Activated T-cell treated with anti-CD3 and anti-CD28 coated beads for 4 hours (primary cell): Measurements from ENCODE around the gene C2orf92.
"Not testable (repeated sequence)": the region's sequence is repeated elsewhere in the genome, so short reads cannot be mapped to it uniquely, and the experiment has no call there.

Experiments
- DNase-seq: peaks from one replicate; pipeline ENCODE4 v3.0.0-alpha.2; 2020

C2orf92 gene

DNA sequence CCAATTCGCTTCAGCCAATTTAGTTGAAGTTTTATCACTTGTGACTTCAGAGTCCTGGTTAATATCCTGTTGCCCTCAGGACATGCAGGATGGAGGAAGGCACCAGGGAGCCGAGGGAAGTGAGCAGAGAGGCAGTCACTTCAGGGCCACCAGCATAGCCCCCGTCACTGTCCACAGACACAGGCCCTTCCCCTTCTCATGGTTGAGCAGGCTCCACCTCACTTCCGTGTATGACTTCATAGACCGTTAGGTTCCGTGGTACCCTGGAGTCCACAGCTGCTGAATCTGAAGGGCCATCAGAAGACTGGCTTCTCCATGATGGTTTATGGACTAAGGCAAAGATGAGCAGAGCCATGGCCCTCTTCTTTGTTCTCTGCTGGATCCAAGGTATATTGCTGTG is at the start of gene C2orf92:
Gene C2orf92, plus strand, starts transcription at position 266 of the 400 bp plus-strand sequence. Its CDS starts 76 bp downstream, at position 342.
- DNase-seq: no peak

DNA sequence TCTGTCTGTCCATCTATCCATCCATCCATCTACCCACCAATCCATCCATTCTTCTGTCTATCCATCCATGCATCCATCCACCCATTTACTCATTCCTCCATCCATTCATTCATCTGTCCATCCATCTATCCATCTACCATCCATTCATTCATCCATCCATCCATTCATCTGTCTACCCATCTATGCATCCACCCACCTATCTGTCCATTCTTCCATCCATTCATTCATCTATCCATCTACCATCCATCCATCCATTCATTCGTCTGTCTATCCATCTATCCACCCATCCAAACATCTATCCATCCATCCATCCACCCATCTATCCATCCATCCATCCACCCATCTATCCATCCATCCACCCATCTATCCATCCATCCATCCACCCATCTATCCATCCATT is 49.0 kb upstream of the C2orf92 start:
- not testable (repeated sequence) for DNase-seq

DNA sequence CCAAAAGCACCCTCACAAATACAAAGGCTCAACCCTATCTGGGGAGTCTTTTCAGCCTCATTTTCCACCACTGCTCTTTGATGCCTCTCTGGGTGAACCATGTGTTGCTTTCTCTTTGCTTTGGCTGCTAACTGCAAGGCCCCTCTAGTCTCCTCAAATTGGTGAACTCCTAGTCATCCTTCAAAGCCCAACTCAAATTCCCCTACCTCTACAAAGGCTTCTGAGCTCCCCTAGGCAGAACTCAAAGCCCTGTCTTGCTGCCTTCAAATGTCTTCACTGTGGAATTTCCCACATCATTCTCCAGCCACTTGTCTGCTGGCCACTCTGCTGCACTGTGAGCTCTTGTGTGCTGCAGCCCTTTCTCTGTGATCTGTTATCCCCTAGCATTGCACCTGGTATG is 46.5 kb upstream of the C2orf92 start:
- not testable (repeated sequence) for DNase-seq

DNA sequence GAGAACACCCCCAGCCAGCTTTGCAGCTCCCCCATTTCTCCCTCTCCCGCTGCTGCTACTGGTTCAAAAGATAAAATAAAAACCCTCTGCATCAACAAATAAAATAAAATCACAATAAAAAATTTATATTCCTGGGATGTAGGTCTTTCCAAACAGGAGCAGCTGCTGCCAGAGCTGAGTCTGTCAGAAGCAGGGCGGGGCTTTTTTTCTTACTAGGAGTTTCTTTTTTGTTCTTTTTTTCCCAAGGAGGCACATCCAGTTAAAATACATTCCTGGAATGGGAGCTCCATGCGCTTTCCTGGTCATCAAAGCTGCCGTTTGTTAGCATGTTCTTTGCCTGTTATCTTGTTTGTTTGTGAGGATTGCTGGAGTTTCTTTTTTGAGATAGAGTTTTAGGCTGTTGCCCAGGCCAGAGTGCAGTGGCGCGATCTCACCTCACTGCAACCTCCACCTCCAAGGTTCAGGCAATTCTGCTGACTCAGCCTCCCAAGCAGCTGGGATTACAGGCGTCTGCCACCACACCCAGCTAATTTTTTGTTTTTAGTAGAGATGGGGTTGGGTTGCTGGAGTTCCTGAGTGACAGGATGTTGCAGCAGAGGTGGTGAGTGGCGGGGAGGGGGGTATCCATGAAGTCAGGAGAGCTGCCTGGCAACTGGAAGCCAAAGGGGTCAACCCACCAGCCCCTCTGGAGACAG is 44.0 kb upstream of the C2orf92 start:
- not testable (repeated sequence) for DNase-seq

DNA sequence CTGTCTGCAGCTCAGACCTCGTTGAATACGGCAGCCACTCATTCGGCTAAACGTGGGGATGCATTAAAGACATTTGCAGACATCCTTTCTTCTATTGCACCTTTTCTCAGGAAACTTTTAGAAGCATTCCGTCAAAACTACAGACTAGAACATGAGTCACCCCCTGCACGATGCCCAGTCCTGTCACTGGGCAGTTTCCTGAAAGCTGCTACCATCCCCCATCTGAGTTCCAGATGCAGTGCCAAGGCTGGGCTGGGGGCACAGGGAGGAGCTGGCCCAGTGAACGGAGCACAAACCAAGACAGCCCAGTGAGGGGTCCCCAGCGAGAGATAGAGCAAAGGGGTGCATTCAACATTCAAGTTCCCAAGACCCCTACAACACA is 43.5 kb upstream of the C2orf92 start:
- not testable (repeated sequence) for DNase-seq

DNA sequence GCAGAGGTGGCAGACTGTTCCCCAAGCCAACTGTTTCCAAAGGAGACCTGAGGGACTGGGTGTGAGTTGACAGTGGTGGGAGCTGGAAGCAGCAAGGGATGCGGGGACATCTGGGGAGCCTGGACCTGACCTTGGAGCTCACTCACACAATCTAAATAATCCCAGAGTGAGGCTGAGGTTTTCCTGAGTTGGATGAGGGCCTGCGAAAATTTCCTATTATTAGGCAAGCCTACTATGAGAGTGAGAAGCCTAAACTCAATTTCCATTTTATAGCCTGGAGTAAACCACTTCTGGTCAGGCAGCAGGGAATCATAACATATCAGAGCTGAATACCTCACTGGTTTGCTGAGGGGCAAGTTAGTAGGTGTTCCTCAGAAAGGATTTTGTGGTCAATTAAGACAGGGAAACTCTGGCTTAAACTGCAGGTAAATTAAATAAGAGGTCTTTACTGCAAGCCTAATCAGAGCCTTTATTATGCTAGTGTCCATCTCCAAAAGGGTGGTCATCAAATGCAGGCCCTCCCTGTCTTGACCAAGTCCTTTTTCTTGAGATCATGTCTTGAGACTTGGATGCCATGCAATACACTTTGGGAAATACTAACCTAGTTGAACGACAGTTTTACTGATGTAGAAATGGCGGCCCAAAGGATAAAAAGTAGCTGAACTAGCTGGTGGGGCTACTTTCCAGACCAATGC is 25.3 kb upstream of the C2orf92 start:
- no peak for DNase-seq

DNA sequence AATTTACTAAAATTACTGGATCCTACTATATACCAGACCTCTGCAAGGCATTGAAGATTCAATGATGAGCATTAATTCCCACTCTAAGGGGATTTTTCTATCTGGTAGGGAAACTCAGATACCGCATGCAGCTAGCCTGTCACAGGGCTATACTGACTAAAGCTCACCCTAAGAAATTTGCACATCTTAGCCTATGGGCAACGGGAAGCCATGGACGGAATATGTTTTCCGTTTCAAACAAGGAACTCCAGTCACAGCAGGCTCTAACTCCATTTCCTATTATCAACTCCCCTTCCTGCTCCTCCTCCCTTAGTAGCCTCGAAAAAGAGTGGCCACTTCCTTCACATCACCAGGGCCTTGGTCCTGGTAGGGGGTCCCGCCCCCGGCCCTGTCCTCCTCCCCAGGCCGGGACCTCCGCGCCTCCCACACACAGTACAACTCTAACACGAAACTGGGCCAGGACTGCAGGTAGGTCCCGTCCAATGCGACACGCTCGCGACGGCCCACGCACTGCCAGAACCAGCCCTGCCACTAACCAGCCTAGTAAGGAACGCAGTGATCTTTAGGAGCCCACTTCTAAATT is 24.3 kb upstream of the C2orf92 start:
- DNase-seq: peak; percentile 27

DNA sequence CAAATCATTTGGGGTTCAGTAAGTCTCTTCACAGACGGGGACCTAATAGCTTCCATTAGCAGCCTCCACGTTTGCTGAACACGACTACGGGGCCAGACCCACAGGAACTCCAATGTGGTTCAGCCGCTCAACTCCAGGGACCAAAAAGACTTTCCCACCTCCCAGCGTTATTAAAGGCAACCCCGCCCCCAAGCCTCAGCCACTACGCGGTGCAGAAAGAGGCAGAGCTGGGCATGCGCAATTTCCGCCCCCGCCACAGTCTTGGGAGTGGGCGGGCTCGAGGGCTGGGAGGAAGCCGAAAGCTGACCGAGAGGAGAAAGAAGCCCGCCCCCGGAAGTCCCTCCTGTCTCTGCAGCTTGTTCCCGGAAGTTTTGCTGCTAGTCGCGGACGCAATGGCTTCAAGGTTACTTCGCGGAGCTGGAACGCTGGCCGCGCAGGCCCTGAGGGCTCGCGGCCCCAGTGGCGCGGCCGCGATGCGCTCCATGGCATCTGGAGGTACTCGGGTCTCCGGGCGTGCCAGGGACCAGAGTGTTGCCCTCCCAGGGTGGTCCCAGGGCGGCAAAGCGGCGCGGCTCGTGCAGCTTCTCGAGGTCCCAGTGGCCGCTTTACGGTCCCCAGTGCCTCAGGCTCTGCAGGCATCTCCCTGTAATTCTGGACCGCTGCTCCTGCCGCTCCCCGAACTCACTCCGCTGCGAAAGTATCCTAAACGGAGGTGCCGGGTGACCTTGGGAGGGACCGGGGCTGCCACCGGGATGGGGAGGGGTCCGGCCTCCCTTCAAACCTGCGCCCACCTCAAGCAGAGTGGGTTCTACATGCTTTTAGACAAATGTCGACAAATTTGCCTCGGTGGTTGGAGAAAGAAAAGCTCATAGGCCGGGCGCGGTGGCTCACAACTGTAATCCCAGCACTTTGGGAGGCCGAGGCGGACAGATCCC is 23.6 kb upstream of the C2orf92 start, which contains the start of gene COX5B:
Gene COX5B, plus strand, starts transcription at position 368 of the 935 bp plus-strand sequence. Its CDS starts 25 bp downstream, at position 393.
- DNase-seq: peak; percentile 99

DNA sequence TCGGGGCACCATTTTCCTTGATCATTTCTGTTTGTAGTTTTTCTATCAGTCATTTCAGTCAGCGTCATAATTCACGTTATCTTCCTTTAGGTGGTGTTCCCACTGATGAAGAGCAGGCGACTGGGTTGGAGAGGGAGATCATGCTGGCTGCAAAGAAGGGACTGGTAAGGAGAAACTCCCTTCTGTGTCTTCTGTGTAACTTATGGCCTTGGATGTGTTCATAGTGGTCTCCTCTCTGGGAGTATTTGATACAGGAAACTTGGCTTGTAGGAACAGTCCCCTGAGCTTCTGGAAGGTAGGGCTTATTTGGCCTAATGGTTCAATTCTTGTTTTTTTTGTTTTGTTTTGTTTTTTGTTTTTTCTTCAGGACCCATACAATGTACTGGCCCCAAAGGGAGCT is 22.5 kb upstream of the C2orf92 start:
- DNase-seq: no peak

DNA sequence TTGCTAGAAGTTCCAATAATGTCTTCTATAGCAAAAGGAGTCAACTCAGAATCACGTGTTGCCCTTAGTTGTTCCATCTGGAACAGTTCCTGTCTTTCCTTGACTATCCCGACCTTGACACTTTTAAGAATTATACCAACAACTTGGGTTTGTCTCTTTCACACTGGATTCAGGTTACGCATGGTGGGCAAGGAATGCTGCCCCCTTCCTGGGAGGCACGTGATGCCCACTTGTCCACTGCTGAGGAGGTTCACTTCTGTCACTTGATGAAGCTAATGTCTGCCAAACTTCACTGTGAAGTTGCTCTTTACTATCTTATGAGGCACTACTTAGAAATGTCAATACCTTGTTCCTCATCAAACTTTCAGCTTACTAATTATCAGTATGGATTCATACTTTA is 18.4 kb upstream of the C2orf92 start:
- no peak for DNase-seq

DNA sequence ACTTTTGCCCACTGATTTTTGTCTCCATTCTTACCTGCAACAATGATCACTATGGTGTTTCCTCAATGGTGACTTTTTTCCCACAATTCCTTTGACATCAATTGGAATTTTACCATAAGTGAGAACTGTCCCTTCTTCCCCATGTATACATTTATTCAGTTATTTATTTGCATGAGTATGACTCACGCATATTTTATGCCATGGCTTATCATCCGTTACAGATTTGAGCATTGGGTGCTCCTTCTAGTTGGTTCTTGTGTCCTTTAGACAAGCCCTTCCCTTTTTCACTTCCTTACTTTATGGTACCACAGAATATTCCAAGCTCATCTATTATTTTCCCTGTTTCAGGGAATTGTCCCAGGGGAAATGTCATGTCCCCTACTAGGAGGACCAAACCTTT is 16.0 kb upstream of the C2orf92 start:
- no peak for DNase-seq

DNA sequence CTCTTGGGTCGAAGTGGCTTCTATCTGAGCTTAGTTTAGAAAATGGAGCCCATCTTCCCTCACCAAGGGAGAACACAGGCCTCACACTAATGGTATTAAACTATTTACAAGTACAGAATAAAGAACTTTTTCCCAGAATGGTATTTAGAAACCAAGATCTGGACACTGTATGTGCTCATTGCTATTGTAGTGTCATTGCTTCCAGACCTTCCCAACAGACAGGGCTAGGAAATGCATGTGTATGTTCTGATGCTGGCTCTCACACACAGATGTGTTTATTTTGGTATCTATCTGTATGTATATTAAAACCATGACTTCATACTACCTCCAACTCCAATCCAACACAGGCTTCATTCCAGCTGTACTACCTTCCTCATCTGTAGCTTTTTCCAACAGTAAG is 15.6 kb upstream of the C2orf92 start:
- DNase-seq: no peak

DNA sequence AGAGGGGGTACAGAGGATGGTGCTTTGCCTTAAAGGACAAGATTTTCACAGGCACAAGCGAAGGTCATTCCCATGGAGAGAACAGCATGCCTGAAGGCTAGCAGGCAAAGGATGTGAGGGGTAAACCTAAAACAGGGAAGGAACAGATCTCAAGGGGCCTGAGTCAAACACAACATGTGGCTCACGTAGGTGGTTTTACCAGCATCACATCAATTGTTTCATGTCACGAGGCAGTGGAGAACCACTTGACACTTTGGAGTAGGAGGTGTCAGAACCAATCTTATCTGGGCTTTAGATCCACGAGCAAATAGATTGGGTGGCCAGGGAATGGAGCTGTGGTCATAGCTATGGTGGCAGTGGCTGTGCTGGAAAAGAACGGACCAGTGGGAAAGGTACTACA is 15.2 kb upstream of the C2orf92 start:
- no peak for DNase-seq

DNA sequence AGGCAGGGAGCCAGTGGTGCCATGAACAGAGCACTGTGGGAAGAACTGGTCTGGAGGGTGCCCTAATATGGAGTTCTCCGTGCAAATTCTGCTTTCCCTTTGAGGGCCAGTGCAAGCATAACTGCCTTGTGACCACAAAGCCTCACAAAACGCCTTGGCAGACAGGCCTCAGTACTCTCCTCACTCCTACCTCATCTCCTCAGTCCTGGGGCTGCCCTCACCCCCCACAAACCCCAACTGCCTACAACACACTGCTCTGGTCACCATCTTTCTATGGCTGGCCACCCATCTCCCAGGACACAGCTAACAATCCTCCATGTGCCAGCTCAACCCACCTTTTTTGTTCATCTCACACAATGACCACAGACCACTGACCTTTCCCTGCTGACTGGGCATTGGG is 14.7 kb upstream of the C2orf92 start:
- no peak for DNase-seq

DNA sequence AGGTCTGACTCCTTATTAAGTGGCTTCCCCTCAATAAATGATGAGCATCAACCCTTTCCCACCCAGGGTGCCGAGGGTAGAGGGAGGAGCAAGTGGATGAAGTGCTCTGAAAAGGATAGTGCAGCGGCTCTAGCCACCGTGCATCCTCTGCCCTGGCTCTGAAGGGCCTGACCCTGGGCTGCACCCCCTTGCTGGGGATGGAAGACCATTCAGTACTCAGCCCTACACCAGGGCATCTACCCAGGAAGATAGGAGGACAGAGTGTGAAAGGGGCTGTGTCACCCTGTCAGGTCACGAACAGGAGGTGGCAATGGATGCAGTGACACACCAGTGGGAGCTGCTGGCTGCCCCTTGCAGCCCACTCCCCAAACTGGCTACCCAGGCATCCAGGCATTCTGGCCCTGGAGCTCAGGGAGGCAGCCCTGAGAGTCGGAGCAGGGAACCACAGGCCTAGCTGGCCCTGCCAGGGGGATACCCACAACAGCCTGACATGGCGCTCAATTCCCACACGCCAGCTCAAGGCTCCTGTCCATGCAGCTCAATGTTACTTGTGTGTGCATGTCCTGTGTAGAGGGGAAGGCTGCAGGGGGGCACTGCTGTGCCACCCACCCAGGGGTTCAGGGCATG is 13.3 kb upstream of the C2orf92 start:
- no peak for DNase-seq

DNA sequence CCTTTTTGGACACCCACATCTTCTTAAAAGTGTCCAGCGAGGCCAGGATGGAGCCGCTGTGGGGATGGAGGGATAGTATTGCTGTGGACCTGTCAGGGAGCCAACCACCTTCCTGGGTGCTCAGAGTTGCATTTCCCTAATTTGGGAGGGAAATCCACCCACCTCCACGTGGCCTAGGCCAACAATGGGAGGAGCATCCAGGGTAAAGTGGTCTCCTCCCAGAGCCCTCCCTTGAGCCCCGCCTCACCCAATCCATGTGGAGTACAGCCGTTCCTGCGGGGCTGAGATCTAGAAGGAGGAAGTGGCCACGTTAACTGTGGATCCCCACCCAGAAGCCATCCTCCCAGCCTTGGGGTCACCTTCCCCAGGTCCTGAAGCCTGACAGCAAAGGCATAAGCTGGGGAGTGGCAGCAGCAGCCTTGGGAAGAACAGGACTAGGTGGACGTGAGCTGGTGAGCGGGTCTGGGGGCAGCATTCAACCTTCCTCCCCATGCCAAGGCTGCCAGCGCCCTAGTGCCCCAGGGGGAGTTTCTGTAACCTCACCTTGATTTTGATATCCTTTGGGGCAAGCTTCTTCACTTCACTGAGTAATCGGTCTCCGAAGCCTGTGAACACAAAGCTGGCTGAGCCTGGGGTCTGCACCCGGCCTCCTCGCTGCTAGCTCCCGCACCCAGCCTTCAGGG is 12.5 kb upstream of the C2orf92 start:
- DNase-seq: no peak

DNA sequence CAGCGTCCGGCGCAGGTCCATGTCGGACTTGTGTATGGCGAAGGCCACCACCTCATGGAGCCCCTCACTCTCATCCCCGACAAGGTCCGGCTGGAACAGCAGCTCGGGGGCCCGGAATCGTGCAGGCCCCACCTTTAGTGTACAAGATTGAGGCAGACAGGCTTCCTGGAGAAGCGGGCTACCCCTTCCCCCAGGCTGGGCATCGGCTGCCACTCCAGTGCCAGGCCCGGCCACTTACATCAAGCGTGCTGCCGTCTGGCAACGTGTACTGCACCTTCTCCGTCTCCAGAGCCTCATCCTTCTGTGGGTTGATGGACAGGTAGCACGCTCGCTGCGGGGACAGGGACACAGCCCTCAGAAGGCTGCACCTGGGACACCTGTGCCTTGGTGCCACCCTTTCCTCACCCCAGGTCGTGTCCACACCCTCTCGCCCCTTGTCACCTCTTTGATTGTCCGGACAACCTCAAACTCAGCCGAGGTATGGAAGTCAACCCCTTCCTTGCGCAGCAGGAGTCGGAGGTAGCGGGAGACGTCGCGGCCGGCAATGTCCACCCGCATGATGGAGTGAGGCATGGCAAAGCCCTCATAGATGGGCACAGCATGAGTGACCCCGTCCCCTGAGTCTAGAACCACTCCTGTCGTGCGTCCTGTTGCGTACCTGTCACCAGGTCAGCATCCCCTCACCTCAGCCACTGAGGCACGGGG is 11.4 kb upstream of the C2orf92 start:
- no peak for DNase-seq

DNA sequence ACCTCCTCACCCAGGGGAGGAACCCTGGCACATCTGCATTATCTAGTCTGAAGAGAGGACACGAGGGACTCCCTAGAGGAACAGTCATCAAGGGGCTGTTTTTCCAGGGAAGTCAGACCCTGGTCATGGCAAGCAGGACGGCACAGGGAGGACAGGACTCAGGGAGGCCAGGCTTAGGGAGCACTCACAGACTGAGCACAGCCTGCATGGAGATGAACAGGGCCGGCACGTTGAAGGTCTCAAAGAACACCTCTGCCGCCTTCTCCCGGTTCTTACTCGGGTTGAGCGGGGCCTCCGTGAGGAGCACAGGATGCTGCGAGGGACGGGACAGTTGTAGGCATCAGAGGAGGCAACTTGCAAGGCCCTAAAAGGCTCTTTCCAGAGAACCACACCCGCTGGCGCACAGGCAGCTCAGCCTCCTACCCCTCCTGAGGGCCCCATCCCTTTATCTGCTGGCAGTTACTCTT is 10.8 kb upstream of the C2orf92 start:
- no peak for DNase-seq

DNA sequence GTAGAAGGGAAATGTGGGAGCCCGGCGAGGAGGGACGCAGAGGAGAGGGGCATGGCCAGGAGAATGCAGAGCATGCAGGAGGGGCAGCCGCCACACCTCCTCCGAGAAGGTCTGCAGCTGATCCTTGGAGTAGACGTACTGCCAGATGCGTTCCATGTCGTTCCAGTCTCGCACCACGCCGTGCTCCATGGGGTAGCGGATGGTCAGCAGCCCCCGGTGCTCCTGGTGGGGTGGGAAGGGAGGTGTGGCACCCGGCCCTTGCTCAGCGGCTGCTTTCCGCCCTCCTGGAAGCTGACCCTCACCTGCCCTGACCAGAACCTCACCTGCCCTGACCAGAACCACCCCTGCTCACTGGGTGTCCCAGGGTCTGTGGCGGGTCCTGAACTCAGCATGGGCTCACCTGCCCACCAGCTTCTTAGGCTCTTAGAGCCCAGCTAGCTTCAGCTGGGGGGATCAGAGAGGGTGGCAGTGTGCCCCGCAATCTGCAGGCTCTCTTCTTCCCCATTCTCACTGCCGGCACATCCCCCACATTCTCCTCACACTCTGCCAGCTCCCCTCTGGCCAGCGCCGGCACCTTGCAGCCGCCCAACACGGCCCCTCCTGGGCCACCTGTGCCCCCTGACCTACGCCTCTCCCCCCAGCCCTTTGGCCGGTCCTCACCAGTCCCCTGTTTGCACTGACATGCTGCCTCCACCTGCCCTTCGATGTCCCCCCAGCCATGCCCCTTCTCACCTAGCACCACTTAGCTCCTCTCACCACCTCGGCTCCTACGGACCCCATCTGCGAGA is 10.1 kb upstream of the C2orf92 start:
- no peak for DNase-seq

DNA sequence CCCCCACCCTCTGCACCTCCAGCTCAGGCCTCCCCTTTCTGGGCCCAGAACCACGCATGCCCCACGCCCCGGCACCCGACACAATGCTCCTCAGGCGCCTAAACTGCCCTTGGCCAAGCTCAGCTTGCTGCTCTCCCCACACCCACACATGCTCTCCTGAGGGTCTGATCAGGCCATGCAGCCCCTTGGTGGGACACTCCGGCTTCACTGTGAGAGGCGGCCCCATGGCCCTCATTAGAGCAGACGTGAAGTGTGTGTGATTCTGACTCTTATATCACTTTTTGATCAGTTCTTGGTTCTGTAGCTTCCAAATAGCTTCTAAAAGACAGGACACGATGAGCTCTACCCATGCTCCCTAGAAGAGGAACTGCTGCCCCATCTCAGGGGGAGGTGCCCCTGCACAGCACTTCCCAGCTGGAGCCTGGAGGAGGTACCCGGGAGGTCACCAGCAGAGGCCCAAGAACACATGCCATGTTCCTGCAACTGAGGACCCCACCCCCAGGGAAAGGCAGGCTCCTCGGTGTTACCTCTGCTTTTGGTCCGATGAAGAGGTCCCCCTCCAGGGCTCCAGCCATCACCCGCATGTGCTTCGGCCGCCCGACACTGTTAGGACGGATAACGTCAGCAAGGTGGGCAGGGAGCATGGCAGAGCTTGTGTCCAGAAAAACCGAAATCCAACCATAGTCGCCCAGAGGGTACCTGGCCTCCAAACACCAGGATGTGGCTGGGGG is 9.3 kb upstream of the C2orf92 start:
- DNase-seq: no peak
